ENCODE results near the gene COL12A1.

Gene COL12A1

DNA sequence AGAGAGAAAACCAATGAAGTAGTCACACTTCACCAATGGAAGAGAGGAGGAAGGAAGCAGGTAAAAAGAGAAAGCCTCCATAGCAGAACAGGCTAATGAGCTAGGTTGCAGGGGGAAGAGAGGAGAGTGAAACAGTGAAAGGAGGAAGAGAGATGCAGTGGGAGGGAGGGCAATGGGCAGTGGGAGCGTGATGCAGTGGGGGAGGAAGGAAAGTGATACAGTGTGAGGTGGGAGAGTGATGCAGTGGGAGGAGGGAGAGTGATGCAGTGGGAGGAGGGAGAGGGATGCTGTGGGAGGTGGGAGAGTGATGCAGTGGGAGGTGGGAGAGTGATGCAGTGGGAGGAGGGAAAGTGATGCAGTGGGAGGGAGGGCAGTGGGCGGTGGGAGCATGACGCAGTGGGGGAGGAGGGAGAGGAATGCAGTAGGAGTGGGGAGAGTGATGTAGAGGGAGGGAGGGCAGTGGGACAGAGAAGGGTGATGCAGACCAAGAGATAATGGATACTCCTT lies 29.7 kb downstream of the COL12A1 start:
- DNase-seq (ENCODE audit: low spot score): no peak

DNA sequence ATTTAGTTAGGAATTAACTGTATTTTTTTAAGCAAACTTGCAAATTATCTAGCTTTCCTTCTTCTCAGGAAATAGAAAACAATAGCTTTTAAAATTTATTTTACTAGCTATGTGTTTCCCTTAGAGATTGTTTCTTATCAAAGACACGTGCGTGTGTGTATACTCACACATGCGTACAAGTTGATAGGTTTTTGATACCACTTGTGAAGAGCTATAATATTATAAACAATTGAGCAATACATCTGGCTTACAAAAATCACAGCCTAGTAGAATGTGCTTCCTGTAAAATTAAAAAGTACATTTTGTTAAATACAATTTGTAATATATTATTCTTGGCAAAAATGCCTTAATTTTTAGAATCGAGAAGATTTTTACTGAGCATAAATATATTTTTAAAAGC lies 33.9 kb downstream of the COL12A1 start:
- DNase-seq (ENCODE audit: low spot score): no peak

DNA sequence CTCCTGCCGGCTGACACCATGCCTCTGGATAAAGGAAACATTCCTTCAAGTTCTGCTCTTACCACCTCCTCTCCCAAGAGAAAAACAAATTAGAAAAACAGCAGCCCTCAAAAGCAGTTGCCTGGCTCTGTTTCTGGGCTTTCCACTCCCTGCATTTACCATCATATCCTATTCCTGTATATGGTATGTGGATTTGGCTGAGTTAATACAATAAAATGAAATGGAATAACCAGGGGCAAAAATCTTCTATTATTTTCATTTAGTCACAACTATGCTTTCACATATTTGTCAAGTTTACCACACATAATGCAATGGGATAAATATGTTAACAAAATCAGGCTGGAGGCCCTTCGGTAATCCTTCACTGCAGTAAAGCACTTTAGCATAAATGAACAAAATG lies 34.3 kb downstream of the COL12A1 start:
- DNase-seq (ENCODE audit: low spot score): no peak

DNA sequence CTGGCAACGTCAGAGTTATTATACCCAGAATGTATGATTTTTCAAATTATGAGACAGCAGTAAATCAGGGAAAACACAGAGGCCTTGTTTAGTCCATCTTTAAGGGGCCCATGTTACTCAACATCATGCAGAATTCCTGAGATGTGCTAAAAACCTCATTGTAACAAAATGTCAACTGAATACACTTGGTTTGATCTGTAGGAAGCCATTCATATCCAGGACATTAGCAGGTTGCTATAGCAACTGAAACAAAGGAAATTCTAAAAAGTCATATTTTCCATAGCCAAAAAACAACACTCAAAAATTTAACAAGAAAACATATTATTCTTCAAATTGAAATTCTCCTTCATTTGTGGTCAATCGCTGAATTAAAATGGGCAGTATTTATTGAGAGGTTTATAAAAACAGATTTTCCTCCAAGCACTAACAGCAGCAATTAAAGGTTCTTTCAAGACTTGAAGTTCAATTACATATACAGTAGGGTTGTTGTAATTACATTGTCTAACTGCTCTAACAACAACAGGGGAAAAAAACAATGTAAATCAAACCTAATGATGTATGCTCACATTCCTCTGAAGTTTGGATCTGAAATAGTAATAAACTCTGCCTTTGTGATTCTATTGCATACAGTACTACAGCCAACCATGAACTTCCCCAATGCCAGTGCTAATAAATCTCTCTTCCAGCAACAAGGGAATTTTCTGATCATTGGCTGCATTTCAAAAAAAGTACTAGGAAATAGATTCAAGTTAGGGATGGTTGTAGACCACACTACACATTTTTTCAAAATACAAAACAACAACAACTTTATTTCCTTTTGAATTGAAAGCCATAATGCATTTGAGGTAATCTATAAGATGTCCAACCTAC lies 34.9 kb downstream of the COL12A1 start:
- no peak for DNase-seq (ENCODE audit: low spot score)

DNA sequence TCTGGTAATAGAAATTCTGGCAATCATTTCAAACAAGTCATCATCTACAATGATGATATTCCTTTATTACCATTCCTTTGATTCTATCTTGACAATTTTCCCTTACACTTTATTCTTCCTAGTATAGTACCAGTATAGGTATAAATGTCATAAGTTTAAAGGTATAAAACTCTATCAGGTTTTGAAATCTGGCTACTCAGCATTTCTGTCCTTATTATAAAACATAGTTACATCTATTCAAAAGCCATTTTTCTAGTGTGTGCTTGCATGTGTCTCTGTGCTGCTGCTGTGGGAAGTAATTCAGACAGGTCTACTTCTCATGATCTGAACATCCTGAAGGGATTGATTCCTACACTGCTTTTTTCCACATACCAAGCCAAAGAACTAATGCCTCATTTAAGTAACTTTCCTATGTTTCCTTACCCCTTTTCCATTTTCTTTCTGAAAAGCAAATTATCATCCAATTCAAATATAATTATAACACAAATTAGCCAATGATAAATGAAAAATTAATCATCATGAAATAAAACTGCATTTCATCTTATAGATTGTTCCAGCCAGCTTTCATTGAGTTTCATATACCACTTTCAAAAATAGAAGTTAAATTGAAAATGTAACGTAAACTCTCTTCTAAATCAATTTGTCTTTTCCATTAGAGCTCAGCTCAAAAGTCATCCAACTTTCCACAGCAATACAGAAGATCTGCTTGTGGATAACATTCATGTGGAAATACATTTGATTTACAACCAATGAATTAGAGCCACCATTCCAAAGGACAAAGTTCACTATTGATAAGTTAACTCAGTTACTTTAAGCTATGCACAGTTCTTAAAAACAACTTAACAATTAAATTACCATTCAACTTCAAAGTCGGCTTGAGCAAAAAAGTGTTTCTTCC lies 35.9 kb downstream of the COL12A1 start:
- DNase-seq (ENCODE audit: low spot score): no peak

DNA sequence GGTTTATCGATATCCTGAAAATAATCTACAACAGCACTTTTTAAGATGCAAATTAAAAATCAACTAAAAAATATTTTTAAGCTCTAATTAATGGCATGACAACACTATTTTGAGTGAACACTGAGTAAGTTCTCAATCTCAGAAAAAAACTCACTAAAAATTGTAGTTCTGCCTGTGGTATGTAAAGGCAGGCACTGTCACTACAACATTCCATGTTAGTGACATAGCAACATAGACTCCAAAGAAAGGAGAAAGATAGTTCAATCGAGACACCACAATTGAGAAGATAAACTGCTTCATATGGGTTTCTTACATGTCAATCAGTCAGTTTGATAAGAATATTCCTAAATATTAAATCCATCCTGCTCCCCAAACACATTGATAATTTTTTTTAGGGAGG lies 38.0 kb downstream of the COL12A1 start:
- no peak for DNase-seq (ENCODE audit: low spot score)

DNA sequence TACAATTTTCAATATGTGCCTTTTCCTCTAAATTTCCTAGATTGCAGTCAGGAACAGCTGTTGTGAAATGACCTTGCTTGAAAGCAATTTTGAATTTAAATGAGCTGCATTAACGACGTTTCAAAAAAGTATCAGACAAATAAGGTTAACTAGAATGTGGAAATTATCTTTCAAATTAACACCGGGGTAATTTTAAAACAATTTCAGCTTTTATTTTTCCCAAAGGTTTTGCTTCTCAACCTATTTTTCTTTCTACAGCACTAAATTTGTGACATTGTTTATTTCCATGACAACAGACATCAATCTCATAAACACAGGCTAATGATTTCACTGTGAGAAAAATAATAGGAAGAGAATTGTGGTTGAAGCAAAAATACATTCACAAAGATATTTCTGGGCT lies 38.5 kb downstream of the COL12A1 start:
- no peak for DNase-seq (ENCODE audit: low spot score)

DNA sequence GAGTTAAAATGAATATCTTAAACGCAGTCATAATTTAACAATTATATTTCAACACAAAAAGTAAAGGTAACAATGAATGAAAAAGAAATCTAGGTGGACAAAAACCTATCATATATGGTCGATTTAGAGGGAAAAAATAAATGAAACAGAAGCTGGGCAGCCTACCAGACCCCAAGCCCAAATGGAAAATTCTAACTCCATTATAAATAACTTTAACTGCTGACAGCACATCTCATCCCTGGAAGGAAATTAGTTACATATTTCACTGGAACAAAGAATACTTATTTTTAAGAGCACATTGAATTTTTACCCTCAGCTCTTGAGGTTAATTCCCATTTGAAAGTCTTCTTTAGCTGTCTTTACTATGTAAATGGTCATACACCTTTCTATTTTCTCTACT lies 39.1 kb downstream of the COL12A1 start:
- DNase-seq (ENCODE audit: low spot score): no peak

DNA sequence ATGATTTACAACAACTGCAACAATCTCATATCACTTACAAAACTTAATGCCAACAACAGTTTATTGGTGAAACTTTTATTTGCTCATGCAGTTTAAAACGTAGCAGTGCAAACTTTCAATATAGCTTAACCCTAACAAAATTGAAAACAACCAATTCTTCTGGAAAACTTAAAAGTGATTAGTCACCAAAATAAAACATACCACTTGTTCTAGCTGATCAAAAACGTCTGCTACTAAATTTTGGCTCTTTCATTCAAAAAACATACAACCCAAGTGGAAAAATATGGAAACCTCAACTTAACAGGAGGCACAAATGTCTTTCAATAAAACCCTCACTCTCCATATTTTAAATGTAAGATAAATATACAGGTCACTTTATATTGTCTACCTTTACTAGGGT lies 39.6 kb downstream of the COL12A1 start:
- no peak for DNase-seq (ENCODE audit: low spot score)

DNA sequence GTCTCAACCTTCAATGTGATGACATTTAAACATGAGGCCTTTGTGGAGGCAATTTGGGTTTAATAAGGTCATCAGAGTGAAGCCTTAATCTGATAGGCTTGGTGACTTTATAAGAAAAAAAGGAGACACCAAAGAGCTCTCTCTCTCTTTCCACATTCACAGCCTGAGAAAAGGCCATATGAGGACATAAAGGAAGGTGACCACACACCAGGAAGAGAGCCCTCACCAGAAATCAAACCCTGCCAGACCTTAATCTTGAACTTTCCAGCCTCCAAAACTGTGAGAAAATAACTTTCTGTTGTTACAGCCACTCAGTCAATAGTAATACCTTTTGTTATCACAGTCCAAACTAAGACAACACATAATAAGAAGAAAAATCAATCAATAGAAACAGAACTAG lies 47.7 kb downstream of the COL12A1 start:
- no peak for DNase-seq (ENCODE audit: low spot score)

DNA sequence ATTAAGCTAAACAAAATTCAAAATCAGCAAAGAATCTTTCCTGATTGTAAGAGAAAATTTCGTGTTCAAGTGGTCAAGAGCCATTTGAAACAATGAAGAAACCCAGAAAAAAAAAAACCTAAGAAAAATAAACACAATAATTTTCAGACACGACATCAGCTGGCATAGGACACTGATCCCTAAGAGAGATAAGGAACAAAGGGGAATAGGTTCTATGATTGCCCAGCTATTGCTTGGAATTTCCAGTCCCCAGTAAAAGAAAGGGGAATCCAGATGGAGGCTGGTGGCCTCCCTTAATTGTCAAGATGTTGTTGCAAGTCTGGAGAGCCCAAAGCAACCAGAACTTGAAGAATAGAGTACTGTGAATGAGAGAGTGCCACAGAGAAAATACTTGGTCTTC lies 48.5 kb downstream of the COL12A1 start:
- DNase-seq (ENCODE audit: low spot score): no peak

DNA sequence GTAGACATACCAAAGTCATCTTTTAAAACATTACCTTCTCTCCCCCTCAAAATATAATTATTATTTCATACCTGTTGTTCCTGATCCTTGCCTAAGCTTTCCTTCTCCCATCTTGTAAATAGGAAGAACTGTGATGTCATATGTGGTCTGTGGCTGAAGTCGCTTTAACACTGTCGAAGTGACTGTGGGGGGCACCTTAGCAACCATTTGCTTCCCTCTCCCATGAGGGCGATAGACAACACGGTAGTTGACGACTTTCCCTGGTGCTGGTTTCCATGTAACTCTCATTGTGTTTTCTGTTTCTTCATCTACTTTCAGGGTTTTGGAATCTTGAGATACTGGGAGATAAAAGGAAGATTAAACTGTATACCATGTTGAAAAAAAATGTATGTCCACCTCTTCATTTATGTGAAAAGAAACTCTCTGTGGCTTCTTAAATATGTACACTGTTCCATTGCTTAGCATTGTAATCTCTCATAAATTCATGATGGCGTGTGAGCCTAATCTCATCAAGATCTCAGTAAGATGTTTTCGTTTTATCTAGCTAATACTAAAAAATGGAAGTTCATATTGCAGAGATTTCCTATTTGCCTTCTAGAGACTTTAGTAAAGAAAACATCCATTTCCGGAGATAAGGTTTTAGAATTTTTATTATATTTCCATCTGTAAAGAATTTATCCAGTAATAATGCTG lies 49.5 kb downstream of the COL12A1 start:
- no peak for DNase-seq (ENCODE audit: low spot score)

DNA sequence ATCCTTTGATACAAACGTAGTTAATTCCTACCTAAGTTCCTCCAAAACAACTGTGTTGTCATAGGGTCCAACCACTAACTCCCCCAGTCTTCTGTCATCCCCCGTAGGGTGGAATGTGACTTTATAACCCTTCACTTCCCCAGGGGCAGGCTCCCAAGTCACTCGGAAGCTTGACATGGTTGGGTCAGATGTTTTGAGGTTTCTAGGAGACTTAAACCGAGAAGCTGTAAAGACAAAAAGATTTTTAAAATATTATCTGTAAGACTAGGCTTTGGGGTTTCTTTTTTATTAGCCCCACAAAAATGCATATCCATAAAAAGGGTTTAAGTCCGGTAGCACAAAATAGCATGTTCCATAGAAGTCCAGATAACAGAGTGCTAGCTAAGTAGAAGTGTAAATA lies 50.2 kb downstream of the COL12A1 start:
- DNase-seq (ENCODE audit: low spot score): no peak

DNA sequence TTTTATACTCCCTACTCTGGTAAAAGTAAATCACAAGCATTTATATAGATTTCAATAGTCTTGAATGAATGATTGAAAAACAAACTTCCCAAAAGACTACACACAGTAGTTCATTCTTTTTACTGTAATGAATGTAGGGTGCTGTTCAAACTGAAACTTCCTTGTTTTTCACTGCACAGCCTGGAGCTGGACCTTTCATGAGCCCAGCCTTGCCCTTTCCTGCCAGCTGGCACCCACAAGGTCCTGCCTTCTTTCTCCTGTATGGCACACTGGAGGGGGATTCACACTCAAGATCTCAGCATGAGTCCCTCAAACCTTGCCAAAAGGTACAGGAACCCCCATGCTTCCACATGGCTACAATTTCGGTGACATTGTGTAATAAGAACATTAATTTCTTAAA lies 50.9 kb downstream of the COL12A1 start:
- no peak for DNase-seq (ENCODE audit: low spot score)

DNA sequence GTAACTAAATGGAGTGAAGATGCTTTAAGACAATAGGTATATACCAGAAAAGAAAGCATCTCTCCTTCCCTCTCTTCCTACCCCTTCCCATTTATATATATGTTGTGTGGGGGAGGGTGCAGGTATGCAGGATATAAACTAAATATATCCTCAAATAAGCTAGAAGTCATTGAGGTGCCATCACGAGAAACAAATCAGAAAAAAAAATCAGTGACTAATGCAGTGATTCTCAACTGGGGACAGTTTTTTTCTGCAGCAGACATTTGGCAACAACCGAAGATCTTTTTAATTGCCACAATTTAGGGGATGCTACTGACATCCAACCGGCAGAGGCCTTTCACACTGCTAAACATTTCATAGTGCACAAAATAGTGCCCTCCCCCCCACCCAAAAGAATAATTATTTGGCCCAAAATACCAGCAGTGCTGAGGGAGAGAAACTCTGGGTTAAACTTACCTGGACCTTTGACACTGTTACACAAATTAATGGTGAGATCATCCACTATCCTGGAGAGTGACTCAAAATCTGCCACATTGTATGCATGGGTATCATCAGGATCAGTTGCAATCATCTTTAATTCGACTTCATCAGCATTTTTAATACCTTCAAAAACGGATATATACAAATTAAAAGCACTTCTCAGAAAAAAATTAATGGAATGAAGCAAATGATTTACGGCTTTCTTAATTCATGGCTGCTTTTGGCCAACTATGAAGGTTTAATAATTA lies 55.0 kb downstream of the COL12A1 start:
- DNase-seq (ENCODE audit: low spot score): no peak

DNA sequence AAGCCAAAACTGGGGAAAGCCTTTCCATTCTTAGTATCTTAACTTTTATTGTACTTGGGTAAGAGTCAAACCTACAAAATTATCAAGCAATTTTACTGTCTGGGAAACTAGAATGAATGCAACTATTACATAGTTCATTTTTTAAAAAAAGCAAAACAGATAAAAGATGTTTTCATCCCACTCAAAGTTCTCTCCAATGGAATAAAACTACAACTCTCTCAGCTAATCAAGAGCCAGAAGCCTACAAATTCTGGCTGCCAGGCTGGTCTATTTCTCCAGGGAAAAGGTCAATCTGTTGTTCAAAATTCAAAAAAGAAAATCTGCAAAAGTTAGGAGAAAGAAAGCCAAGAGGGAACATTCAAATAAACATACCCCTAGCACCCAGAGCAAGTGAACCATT lies 56.2 kb downstream of the COL12A1 start:
- no peak for DNase-seq (ENCODE audit: low spot score)

DNA sequence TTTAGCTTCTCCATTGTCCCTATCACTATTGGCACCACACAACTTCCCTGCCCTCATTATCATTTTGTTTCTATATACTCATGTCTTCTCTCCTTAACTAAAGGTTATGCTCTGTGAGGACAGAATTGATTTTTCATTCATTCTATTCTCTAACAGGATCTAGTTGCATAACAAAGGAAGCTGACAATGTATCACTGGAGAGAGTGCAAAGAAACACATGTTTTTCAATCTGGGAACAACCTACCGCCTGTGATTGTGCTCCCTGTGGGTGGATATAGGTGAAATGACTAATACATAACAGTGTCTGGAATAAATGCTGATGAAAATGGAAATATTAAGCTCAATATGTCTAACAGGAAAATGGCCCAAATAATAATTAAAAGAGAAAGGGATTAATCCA lies 56.6 kb downstream of the COL12A1 start:
- DNase-seq (ENCODE audit: low spot score): no peak

DNA sequence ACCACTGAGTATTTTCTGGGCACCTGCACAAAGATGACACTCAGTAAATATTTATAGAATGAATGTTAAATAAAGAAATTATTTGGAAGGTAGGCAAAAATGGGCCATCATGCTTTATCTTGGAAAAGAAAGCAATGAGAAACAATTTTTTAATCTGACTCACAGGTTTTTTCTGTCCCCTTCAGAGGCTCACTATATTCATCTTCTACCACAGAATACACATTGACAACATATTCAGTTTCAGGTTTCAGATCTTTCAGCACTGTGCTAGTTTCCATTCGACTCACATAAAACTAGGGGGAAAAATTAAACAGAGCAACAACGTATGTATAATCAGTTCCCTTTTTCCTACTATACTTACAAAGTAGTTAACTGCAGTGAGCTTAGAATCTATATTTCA lies 58.3 kb downstream of the COL12A1 start:
- no peak for DNase-seq (ENCODE audit: low spot score)

DNA sequence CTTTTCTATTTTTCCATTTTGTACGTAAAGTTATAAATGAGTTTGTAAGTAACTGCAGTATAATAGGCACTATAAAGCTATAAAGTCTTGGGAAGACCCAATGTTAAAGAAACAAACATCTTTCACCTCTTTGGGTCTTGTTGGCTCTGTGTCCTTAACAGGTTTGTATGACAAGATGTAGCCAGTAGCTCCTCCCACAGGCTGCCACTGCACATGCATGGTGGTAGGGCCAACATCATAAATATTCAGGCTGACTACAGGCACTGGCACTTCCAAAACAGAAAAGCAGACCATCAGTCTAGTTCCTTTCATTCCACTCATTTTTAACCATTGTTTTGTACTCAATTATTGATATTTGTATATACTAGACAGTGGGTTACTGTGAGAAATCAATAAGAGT lies 59.9 kb downstream of the COL12A1 start:
- no peak for DNase-seq (ENCODE audit: low spot score)

DNA sequence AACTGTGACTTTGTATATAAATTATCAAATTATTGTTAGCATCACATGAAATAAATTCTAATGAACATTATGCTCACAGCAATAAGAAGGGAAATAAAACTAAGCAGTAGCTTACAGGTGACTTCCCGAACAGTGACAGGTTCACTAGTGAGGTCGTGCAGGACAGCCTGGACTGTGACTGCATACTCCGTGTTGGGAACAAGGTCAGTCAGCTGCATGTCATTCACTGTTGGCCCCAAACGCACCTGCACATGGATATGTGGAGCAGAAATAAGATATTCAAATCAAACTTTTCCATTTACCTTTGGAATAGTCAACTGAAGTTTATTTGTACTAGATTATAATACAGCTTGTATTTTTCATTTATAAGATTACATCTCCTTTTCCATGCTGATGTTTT lies 60.6 kb downstream of the COL12A1 start:
- no peak for DNase-seq (ENCODE audit: low spot score)

DNA sequence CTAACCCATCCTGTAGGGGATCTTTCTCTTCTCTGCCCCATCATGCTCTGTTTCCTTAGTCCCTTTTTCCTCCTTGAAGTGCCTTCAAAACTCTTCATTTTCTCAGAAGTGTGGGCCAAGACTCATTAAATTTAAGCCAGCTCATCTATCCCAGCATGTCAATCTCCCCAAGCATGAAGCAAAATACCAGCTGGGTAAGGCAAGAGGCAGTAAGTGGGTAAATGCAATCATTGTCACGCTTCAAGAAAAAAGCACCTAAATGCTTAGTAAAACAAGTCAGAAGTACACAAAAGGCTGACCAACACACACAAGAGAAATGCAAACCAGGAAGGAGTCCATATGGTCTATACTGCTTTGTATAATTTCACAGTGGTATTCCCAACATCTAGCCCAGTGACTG lies 61.5 kb downstream of the COL12A1 start:
- DNase-seq (ENCODE audit: low spot score): no peak

DNA sequence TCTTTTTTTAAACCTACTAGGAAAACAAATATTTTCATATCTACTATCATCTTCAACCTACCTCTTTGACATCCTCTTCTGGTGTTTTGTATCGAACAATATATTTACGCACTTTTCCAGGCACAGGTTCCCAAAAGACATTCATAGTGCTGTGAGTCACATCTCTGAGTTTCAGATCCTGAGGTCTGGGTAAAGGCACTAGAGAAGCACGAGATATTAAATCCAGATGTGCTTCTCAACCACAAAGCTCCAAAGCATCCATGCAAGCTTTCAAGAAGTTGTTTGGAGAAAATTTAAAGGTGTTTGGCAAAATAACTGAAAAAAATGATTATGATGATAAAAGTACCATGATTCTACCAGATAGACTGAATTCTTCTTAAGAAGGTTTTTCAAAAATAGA lies 62.7 kb downstream of the COL12A1 start:
- DNase-seq (ENCODE audit: low spot score): no peak

Measured in RKO (cell line).